GM23338 (cell line): ENCODE measurements around the gene PDE7B. TPM values are rescaled to one million over a fixed set of nuclear protein-coding genes. Genes with fewer than 3 reads are reported as not detected.

Source experiments
- ATAC-seq: fragments of 200-7000 bp; cut with Tn5 transposase; 3 replicates; pipeline ENCODE4 v1.9.1; 2020
- DNase-seq: peaks from one replicate; pipeline ENCODE4 v3.0.0-alpha.2; 2015; ENCODE audit warnings: low spot score
- H2AFZ ChIP-seq: fragments of 200-600 bp; sonication (generic); 2 replicates; pipeline ENCODE4 v1.8.0; 2016; ENCODE audit warnings: antibody characterized with exemption, mild to moderate bottlenecking, moderate library complexity
- H3F3A ChIP-seq: fragments of 200-600 bp; sonication (generic); replicated peaks from 2 replicates; pipeline ENCODE4 v1.8.0; 2017; ENCODE audit warnings: antibody characterized with exemption, mixed run types, low read depth
- H3K27ac ChIP-seq: fragments of 200-600 bp; sonication (generic); 2 replicates; pipeline ENCODE4 v1.6.1; 2016; ENCODE audit warnings: low read depth
- H3K27me3 ChIP-seq: fragments of 200-600 bp; sonication (generic); 2 replicates; pipeline ENCODE4 v1.8.0; 2016; ENCODE audit warnings: mild to moderate bottlenecking, mixed run types, moderate library complexity; ENCODE audit not compliant: insufficient read depth
- H3K36me3 ChIP-seq: fragments of 200-600 bp; sonication (generic); 2 replicates; pipeline ENCODE4 v1.8.0; 2016; ENCODE audit warnings: mild to moderate bottlenecking; ENCODE audit not compliant: insufficient read depth
- H3K4me1 ChIP-seq: fragments of 200-600 bp; sonication (generic); 2 replicates; pipeline ENCODE4 v1.8.0; 2016; ENCODE audit warnings: mild to moderate bottlenecking, moderate library complexity; ENCODE audit not compliant: insufficient read depth
- H3K4me2 ChIP-seq: fragments of 200-600 bp; sonication (generic); 2 replicates; pipeline ENCODE4 v1.7.1; 2017; ENCODE audit warnings: mixed run types
- H3K4me3 ChIP-seq: fragments of 200-600 bp; sonication (generic); 2 replicates; pipeline ENCODE4 v1.6.1; 2016; ENCODE audit warnings: mixed run types
- H3K79me2 ChIP-seq: fragments of 200-600 bp; sonication (generic); replicated peaks from 2 replicates; pipeline ENCODE4 v1.8.0; 2017; ENCODE audit warnings: mild to moderate bottlenecking; ENCODE audit not compliant: insufficient read depth
- H3K9me2 ChIP-seq: fragments of 200-600 bp; sonication (generic); 2 replicates; pipeline ENCODE4 v1.8.0; 2017; ENCODE audit not compliant: insufficient read depth
- H4K20me1 ChIP-seq: fragments of 200-600 bp; sonication (generic); replicated peaks from 2 replicates; pipeline ENCODE4 v1.8.0; 2017; ENCODE audit warnings: mild to moderate bottlenecking; ENCODE audit not compliant: insufficient read depth
- H3K27ac Mint-ChIP-seq: 2 replicates; pipeline ENCODE4 v1.8.0; 2020; ENCODE audit warnings: inconsistent platforms, mild to moderate bottlenecking, moderate library complexity, mixed read lengths
- H3K27me3 Mint-ChIP-seq: 3 replicates; pipeline ENCODE4 v1.8.0; 2022; ENCODE audit warnings: low read depth, mild to moderate bottlenecking, moderate library complexity, mixed read lengths, inconsistent platforms; ENCODE audit not compliant: insufficient read depth, poor library complexity
- H3K36me3 Mint-ChIP-seq: 3 replicates; pipeline ENCODE4 v1.8.0; 2021; ENCODE audit warnings: low read depth, mild to moderate bottlenecking, inconsistent platforms, moderate library complexity, mixed read lengths
- H3K4me1 Mint-ChIP-seq: 3 replicates; pipeline ENCODE4 v1.8.0; 2020; ENCODE audit warnings: mild to moderate bottlenecking, inconsistent platforms, mixed read lengths
- H3K4me3 Mint-ChIP-seq: 3 replicates; pipeline ENCODE4 v1.8.0; 2021; ENCODE audit warnings: moderate library complexity, mild to moderate bottlenecking, inconsistent platforms, mixed read lengths
- H3K9me3 Mint-ChIP-seq: 3 replicates; pipeline ENCODE4 v1.8.0; 2020; ENCODE audit warnings: moderate library complexity, mild to moderate bottlenecking, inconsistent platforms, mixed read lengths
- EZH2 ChIP-seq: fragments of 200-600 bp; sonication (generic); IDR thresholded peaks from one replicate; pipeline ENCODE4 v1.8.0; 2017; ENCODE audit warnings: antibody characterized with exemption, mild to moderate bottlenecking, low read depth; ENCODE audit not compliant: unreplicated experiment
- EZH2phosphoT487 ChIP-seq: fragments of 200-600 bp; sonication (generic); IDR thresholded peaks from one replicate; pipeline ENCODE4 v1.8.1; 2018; ENCODE audit warnings: antibody characterized with exemption; ENCODE audit not compliant: unreplicated experiment
- NANOG ChIP-seq: IDR thresholded peaks from 2 replicates; pipeline ENCODE4 v1.6.1; 2016; ENCODE audit warnings: antibody characterized with exemption, borderline replicate concordance
- ZNF331 ChIP-seq: fragments of 250-450 bp; sonication (Bioruptor Pico); IDR thresholded peaks from 2 replicates; pipeline ENCODE4 v1.5.0; 2020; ENCODE audit warnings: low read depth, mild to moderate bottlenecking, moderate library complexity
- polyA plus RNA-seq: library from polyadenylated mRNA; unstranded; fragments of >200 nt; fragmentation: Nextera tagmentation; extraction: Ambion mirVana; gene quantifications from 2 replicates; pipeline ENCODE4 v1.2.1, GENCODE V29; 2016
- total RNA-seq: library from RNA; depleted of rRNA; stranded (reverse); fragments of >200 nt; shearing (Covaris generic); gene quantifications from 2 replicates; pipeline ENCODE4 v1.2.3, GENCODE V29; 2014
- TF ChIP-seq, protein P1 (sequence below): IDR thresholded peaks from one replicate; pipeline ENCODE4 v1.6.1; 2018; ENCODE audit warnings: antibody characterized with exemption; ENCODE audit not compliant: unreplicated experiment
- TF ChIP-seq, protein P2 (sequence below), 2 experiments: fragments of 200-600 bp in 1 of 2; sonication (generic) in 1 of 2; conservative IDR thresholded peaks; 2 replicates each; pipeline versions ENCODE4 v1.5.1 to v1.6.1; 2016 to 2017; ENCODE audit warnings: antibody characterized with exemption in 2 of 2, low read depth in 2 of 2, mild to moderate bottlenecking in 2 of 2, moderate library complexity in 1 of 2
- TF ChIP-seq, protein P3 (sequence below): fragments of 250-450 bp; sonication (Bioruptor Pico); IDR thresholded peaks from 2 replicates; pipeline ENCODE4 v1.5.0; 2020; ENCODE audit warnings: mild to moderate bottlenecking, moderate library complexity

Gene PDE7B
- total and polyA plus RNA-seq, 2 experiments from 2014 or later = 0.07 TPM; not detected in 1

DNA sequence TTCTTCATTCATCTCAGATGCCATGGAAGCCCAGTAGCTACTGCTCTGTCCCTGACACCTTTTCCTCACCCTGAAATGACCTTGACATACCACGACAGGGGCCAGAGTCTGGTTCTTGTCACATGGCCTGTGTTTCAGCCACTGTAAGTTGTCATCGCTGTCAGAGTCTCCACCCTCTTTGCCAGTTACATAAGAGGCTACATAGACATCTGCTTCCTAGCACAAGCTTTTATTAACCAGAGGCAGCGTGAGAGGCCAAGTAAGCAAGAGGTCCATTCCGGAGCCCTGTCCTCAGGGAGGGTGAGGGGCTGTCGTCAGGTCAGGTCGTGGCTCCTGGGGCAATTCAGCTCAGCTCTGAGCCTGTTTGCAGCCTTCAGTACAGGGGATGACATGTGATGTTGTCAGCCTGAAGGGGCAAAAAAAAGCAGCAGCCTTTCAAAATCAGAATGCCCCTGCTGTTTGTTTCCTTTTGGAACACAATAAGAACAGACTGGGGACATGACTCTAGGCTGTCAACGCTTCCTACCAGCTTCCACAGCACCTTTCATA is 252.3 kb downstream of the PDE7B start:
- H3K27ac Mint-ChIP-seq = no peak overlapping the region
- ATAC-seq = peak; percentile 83
- H2AFZ ChIP-seq = no peak overlapping the region
- H3K4me1 Mint-ChIP-seq = peaks cover 29% of the 10 kb centered on the region
- DNase-seq = peak; percentile 43
- H3K27me3 Mint-ChIP-seq = peaks cover 77% of the 10 kb centered on the region
- TF ChIP-seq NANOG = no peak
- H3K4me3 ChIP-seq = no peak overlapping the region
- H3K4me1 ChIP-seq = peaks cover 34% of the 10 kb centered on the region
- no peaks in the 10 kb centered on the region for H3K36me3 ChIP-seq
- H3K9me3 Mint-ChIP-seq = no peaks in the 10 kb centered on the region
- H3K79me2 ChIP-seq = no peaks in the 10 kb centered on the region
- no peaks in the 10 kb centered on the region for H3K36me3 Mint-ChIP-seq
- H3K4me3 Mint-ChIP-seq = 0 out of 3 replicates have a peak overlapping the region, but pooled peaks have one; percentile 11
- no peak overlapping the region for H3K27ac ChIP-seq
- H3K4me2 ChIP-seq = peak overlapping the region; percentile 61
- 0 out of 2 replicates have a peak, but pooled peaks cover 2% of the 10 kb centered on the region for H3K9me2 ChIP-seq
- no peaks in the 10 kb centered on the region for H3F3A ChIP-seq
- H4K20me1 ChIP-seq = no peaks in the 10 kb centered on the region; the same call in 1 of the 2 replicates
- peaks cover 78% of the 10 kb centered on the region for H3K27me3 ChIP-seq

DNA sequence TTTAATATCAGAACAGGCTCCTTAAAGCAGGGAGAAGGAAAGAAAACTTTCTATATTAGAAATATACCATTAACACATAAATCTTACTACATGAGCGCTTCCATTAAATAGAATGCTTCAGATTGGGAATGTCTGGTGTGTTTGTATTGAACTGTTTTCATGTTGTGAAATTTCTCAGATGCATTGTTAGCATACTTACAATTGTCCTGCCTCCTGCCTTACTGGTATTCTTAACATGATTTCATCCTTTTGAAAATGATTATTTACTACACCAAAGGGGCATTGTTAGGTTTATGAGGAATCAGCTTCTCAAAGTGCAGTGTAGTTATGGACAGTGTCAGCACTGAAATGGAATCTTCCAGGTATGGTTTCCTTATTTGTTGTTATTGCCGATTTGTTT is 253.1 kb downstream of the PDE7B start:
- H3K4me1 ChIP-seq = peaks cover 34% of the 10 kb centered on the region
- peaks cover 82% of the 10 kb centered on the region for H3K27me3 ChIP-seq
- H3K9me3 Mint-ChIP-seq = no peaks in the 10 kb centered on the region
- peak overlapping the region; percentile 61; the same call in 1 of the 2 replicates for H3K4me2 ChIP-seq
- H3K36me3 Mint-ChIP-seq = no peaks in the 10 kb centered on the region
- ATAC-seq (no peak), DNase-seq (no peak)
- H3K79me2 ChIP-seq = no peaks in the 10 kb centered on the region
- H3K27ac Mint-ChIP-seq = no peak overlapping the region
- H4K20me1 ChIP-seq = no peaks in the 10 kb centered on the region; the same call in 1 of the 2 replicates
- peak overlapping the region; percentile 11; the same call in 1 of the 3 replicates for H3K4me3 Mint-ChIP-seq
- TF ChIP-seq, protein P1, sequence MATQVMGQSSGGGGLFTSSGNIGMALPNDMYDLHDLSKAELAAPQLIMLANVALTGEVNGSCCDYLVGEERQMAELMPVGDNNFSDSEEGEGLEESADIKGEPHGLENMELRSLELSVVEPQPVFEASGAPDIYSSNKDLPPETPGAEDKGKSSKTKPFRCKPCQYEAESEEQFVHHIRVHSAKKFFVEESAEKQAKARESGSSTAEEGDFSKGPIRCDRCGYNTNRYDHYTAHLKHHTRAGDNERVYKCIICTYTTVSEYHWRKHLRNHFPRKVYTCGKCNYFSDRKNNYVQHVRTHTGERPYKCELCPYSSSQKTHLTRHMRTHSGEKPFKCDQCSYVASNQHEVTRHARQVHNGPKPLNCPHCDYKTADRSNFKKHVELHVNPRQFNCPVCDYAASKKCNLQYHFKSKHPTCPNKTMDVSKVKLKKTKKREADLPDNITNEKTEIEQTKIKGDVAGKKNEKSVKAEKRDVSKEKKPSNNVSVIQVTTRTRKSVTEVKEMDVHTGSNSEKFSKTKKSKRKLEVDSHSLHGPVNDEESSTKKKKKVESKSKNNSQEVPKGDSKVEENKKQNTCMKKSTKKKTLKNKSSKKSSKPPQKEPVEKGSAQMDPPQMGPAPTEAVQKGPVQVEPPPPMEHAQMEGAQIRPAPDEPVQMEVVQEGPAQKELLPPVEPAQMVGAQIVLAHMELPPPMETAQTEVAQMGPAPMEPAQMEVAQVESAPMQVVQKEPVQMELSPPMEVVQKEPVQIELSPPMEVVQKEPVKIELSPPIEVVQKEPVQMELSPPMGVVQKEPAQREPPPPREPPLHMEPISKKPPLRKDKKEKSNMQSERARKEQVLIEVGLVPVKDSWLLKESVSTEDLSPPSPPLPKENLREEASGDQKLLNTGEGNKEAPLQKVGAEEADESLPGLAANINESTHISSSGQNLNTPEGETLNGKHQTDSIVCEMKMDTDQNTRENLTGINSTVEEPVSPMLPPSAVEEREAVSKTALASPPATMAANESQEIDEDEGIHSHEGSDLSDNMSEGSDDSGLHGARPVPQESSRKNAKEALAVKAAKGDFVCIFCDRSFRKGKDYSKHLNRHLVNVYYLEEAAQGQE = no peak
- TF ChIP-seq, protein P2, sequence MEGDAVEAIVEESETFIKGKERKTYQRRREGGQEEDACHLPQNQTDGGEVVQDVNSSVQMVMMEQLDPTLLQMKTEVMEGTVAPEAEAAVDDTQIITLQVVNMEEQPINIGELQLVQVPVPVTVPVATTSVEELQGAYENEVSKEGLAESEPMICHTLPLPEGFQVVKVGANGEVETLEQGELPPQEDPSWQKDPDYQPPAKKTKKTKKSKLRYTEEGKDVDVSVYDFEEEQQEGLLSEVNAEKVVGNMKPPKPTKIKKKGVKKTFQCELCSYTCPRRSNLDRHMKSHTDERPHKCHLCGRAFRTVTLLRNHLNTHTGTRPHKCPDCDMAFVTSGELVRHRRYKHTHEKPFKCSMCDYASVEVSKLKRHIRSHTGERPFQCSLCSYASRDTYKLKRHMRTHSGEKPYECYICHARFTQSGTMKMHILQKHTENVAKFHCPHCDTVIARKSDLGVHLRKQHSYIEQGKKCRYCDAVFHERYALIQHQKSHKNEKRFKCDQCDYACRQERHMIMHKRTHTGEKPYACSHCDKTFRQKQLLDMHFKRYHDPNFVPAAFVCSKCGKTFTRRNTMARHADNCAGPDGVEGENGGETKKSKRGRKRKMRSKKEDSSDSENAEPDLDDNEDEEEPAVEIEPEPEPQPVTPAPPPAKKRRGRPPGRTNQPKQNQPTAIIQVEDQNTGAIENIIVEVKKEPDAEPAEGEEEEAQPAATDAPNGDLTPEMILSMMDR (conservative IDR thresholded peaks at IDR 0.05; ENCODE audit: low read depth in 2 of 2) = no peak
- TF ChIP-seq, protein P3, sequence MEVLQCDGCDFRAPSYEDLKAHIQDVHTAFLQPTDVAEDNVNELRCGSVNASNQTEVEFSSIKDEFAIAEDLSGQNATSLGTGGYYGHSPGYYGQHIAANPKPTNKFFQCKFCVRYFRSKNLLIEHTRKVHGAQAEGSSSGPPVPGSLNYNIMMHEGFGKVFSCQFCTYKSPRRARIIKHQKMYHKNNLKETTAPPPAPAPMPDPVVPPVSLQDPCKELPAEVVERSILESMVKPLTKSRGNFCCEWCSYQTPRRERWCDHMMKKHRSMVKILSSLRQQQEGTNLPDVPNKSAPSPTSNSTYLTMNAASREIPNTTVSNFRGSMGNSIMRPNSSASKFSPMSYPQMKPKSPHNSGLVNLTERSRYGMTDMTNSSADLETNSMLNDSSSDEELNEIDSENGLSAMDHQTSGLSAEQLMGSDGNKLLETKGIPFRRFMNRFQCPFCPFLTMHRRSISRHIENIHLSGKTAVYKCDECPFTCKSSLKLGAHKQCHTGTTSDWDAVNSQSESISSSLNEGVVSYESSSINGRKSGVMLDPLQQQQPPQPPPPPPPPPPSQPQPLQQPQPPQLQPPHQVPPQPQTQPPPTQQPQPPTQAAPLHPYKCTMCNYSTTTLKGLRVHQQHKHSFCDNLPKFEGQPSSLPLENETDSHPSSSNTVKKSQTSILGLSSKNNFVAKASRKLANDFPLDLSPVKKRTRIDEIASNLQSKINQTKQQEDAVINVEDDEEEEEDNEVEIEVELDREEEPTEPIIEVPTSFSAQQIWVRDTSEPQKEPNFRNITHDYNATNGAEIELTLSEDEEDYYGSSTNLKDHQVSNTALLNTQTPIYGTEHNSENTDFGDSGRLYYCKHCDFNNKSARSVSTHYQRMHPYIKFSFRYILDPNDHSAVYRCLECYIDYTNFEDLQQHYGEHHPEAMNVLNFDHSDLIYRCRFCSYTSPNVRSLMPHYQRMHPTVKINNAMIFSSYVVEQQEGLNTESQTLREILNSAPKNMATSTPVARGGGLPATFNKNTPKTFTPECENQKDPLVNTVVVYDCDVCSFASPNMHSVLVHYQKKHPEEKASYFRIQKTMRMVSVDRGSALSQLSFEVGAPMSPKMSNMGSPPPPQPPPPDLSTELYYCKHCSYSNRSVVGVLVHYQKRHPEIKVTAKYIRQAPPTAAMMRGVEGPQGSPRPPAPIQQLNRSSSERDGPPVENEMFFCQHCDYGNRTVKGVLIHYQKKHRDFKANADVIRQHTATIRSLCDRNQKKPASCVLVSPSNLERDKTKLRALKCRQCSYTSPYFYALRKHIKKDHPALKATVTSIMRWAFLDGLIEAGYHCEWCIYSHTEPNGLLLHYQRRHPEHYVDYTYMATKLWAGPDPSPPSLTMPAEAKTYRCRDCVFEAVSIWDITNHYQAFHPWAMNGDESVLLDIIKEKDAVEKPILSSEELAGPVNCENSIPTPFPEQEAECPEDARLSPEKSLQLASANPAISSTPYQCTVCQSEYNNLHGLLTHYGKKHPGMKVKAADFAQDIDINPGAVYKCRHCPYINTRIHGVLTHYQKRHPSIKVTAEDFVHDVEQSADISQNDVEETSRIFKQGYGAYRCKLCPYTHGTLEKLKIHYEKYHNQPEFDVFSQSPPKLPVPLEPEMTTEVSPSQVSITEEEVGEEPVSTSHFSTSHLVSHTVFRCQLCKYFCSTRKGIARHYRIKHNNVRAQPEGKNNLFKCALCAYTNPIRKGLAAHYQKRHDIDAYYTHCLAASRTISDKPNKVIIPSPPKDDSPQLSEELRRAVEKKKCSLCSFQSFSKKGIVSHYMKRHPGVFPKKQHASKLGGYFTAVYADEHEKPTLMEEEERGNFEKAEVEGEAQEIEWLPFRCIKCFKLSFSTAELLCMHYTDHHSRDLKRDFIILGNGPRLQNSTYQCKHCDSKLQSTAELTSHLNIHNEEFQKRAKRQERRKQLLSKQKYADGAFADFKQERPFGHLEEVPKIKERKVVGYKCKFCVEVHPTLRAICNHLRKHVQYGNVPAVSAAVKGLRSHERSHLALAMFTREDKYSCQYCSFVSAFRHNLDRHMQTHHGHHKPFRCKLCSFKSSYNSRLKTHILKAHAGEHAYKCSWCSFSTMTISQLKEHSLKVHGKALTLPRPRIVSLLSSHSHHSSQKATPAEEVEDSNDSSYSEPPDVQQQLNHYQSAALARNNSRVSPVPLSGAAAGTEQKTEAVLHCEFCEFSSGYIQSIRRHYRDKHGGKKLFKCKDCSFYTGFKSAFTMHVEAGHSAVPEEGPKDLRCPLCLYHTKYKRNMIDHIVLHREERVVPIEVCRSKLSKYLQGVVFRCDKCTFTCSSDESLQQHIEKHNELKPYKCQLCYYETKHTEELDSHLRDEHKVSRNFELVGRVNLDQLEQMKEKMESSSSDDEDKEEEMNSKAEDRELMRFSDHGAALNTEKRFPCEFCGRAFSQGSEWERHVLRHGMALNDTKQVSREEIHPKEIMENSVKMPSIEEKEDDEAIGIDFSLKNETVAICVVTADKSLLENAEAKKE (CRISPR knock-in tag) = no peak
- no peak for TF ChIP-seq EZH2phosphoT487
- TF ChIP-seq EZH2 = no peak
- TF ChIP-seq ZNF331 (CRISPR knock-in tag) = no peak
- no peak for TF ChIP-seq NANOG
- H3K27ac ChIP-seq = no peak overlapping the region
- H2AFZ ChIP-seq = no peak overlapping the region
- peaks cover 82% of the 10 kb centered on the region for H3K27me3 Mint-ChIP-seq
- no peaks in the 10 kb centered on the region for H3F3A ChIP-seq
- 0 out of 2 replicates have a peak, but pooled peaks cover 2% of the 10 kb centered on the region for H3K9me2 ChIP-seq
- H3K36me3 ChIP-seq = no peaks in the 10 kb centered on the region
- peaks cover 29% of the 10 kb centered on the region for H3K4me1 Mint-ChIP-seq
- H3K4me3 ChIP-seq = no peak overlapping the region
